Uterus (tissue), 2 donors: Measurements from ENCODE around the gene GORAB.

Experiments used
- POLR2A ChIP-seq, 2 donors: fragments of 450-650 bp; IDR thresholded peaks; one replicate each; pipeline ENCODE4 v1.6.1; 2016; ENCODE audit warnings: antibody characterized with exemption in 2 of 2, mild to moderate bottlenecking in 1 of 2, moderate library complexity in 1 of 2
- TF ChIP-seq, protein P1 (sequence below), 4 experiments: fragments of 200-600 bp in 2 of 4; fragments of 450-650 bp in 2 of 4; sonication (generic) in 2 of 4; IDR thresholded peaks; one replicate each; pipeline ENCODE4 v1.5.1; 2016 to 2019; ENCODE audit warnings: antibody characterized with exemption in 4 of 4, mild to moderate bottlenecking in 2 of 4, moderate library complexity in 1 of 4

DNA sequence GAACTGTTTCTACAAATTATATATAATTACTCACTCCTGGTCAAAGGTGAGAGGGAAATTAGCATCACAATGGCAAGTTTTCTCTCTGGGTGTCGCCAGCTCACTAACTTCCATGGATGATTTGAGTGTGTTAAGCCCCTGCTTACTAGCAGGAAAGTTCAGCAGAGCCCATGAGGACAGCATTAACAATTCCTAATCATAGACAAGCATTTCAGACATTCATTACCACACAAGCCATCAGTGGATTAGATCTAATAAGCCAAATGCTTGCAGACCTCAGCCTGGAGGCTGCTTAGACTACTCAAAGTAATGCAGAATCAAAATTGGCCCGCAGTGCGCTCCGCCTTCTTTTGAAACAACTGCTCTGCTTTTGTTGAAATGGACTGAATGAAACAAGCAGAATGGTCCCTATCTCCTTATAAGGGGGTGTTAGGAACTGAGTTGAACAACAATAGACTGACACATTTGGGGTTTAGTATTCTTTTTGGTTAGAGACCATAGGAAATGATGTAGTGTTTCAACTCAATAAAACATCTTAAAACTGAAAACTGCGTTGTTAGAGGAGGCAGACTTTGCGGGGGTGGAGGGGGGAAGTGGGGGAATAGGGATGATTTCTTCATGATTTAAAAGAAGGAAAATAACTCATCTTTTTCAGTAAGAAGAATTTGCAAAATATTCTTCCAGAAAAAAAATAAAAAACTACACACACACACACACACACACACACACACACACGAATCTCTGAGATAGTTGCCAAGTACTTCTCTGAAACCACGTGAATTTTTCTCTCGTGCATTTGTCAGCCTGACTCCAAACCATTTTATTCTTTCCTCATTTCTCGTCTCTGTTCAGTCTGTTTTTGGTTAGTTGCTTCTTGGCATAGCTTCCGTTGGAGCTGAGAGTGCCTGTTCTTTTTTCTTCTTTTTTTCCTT lies 54.6 kb downstream of the GORAB start:
- TF ChIP-seq, protein P1, sequence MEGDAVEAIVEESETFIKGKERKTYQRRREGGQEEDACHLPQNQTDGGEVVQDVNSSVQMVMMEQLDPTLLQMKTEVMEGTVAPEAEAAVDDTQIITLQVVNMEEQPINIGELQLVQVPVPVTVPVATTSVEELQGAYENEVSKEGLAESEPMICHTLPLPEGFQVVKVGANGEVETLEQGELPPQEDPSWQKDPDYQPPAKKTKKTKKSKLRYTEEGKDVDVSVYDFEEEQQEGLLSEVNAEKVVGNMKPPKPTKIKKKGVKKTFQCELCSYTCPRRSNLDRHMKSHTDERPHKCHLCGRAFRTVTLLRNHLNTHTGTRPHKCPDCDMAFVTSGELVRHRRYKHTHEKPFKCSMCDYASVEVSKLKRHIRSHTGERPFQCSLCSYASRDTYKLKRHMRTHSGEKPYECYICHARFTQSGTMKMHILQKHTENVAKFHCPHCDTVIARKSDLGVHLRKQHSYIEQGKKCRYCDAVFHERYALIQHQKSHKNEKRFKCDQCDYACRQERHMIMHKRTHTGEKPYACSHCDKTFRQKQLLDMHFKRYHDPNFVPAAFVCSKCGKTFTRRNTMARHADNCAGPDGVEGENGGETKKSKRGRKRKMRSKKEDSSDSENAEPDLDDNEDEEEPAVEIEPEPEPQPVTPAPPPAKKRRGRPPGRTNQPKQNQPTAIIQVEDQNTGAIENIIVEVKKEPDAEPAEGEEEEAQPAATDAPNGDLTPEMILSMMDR (IDR thresholded peaks at IDR 0.05) = no peak
- no peak for TF ChIP-seq POLR2A (IDR thresholded peaks at IDR 0.05)
